Activated T-helper 1 cell treated with anti-CD3 and anti-CD28 coated beads, Interleukin-12 subunit alpha, Interleukin-12 subunit beta, Interleukin-2, Interleukin-4 antibody, amounts not matched to agents 30 ng/mL and 10 ng/mL and 1 ng/mL, durations not matched to agents 14 hours and 24 hours and 36 hours (primary cell): Measurements from ENCODE around the gene BCAS1. TPM values are rescaled to one million over a fixed set of nuclear protein-coding genes. Genes with fewer than 3 reads are reported as not detected.

Experiments
- DNase-seq: peaks from one replicate; pipeline ENCODE4 v3.0.0; 2021; ENCODE audit warnings: low spot score
- H3K27ac Mint-ChIP-seq: one replicate; pipeline ENCODE4 v1.8.0; 2021; ENCODE audit warnings: mild to moderate bottlenecking, mixed read lengths
- H3K27me3 Mint-ChIP-seq: one replicate; pipeline ENCODE4 v1.8.0; 2022; ENCODE audit warnings: mild to moderate bottlenecking, moderate library complexity, mixed read lengths; ENCODE audit not compliant: insufficient read depth
- H3K36me3 Mint-ChIP-seq: one replicate; pipeline ENCODE4 v1.8.0; 2021; ENCODE audit warnings: low read depth, mixed read lengths
- H3K4me1 Mint-ChIP-seq: one replicate; pipeline ENCODE4 v1.8.0; 2021; ENCODE audit warnings: low read depth, mixed read lengths
- H3K4me3 Mint-ChIP-seq: one replicate; pipeline ENCODE4 v1.8.0; 2021; ENCODE audit warnings: mild to moderate bottlenecking, moderate library complexity, mixed read lengths
- H3K9me3 Mint-ChIP-seq: one replicate; pipeline ENCODE4 v1.8.0; 2021; ENCODE audit warnings: mixed read lengths
- intact Hi-C: fragments of 100-400 bp; cut with micrococcal nuclease; formaldehyde crosslinking; loops from one replicate; pipeline ENCODE4 v1.15.1; 2024
- total RNA-seq: library from RNA; stranded (reverse); gene quantifications from 2 replicates; pipeline ENCODE4 v1.2.3, GENCODE V29; 2022

BCAS1 gene
- total RNA-seq, 1 donor from 2014 or later, result not detected

GRCh38 chr20:54064939-54065338 is 5.5 kb downstream of the BCAS1 start:
- intact Hi-C loops, result loop anchor here (5.0 kb wide), 1 partner anchor 653 kb away; no protein-coding TSS in a partner anchor
- no peaks in the 10 kb centered on the region for H3K36me3 Mint-ChIP-seq
- H3K27ac Mint-ChIP-seq, result no peak overlapping the region
- H3K4me3 Mint-ChIP-seq, result no peak overlapping the region
- H3K9me3 Mint-ChIP-seq, result no peaks in the 10 kb centered on the region
- H3K27me3 Mint-ChIP-seq, result peaks cover 3% of the 10 kb centered on the region
- no peaks in the 10 kb centered on the region for H3K4me1 Mint-ChIP-seq
- no peak for DNase-seq

GRCh38 chr20:54063992-54064676 is 6.3 kb downstream of the BCAS1 start:
- Mint-ChIP-seq H3K36me3 (no peaks in the 10 kb centered on the region), H3K4me3 (no peak overlapping the region), H3K27ac (no peak overlapping the region), H3K4me1 (no peaks in the 10 kb centered on the region), H3K9me3 (no peaks in the 10 kb centered on the region), H3K27me3 (peaks cover 2% of the 10 kb centered on the region)
- intact Hi-C loops, result loop anchor here (2.0 to 5.0 kb wide), 3 partner anchors 121 to 652 kb away; no protein-coding TSS in a partner anchor
- no peak for DNase-seq

GRCh38 chr20:54063580-54063979 is 6.8 kb downstream of the BCAS1 start:
- Mint-ChIP-seq H3K27me3 (peaks cover 2% of the 10 kb centered on the region), H3K9me3 (no peaks in the 10 kb centered on the region), H3K36me3 (no peaks in the 10 kb centered on the region), H3K4me3 (no peak overlapping the region), H3K4me1 (peaks cover 4% of the 10 kb centered on the region), H3K27ac (no peak overlapping the region)
- DNase-seq, result no peak
- intact Hi-C loops, result loop anchor here (2.0 to 5.0 kb wide), 3 partner anchors 121 to 651 kb away; no protein-coding TSS in a partner anchor

- H3K36me3 Mint-ChIP-seq, result no peaks in the 10 kb centered on the region
- no peak overlapping the region for H3K4me3 Mint-ChIP-seq
- intact Hi-C loops, result loop anchor here (2.0 to 5.0 kb wide), 3 partner anchors 120 to 651 kb away; no protein-coding TSS in a partner anchor
- no peaks in the 10 kb centered on the region for H3K9me3 Mint-ChIP-seq
- no peak overlapping the region for H3K27ac Mint-ChIP-seq
- peaks cover 2% of the 10 kb centered on the region for H3K27me3 Mint-ChIP-seq
- DNase-seq, result no peak
- H3K4me1 Mint-ChIP-seq, result peaks cover 9% of the 10 kb centered on the region
Observed at GRCh38 chr20:54062812-54063280, 7.5 kb downstream of the BCAS1 start.

- H3K27me3 Mint-ChIP-seq, result peaks cover 2% of the 10 kb centered on the region
- H3K27ac Mint-ChIP-seq, result no peak overlapping the region
- intact Hi-C loops, result loop anchor here (5.0 kb wide), 1 partner anchor 649 kb away; no protein-coding TSS in a partner anchor
- DNase-seq, result no peak
- peaks cover 9% of the 10 kb centered on the region for H3K4me1 Mint-ChIP-seq
- no peak overlapping the region for H3K4me3 Mint-ChIP-seq
- no peaks in the 10 kb centered on the region for H3K36me3 Mint-ChIP-seq
- H3K9me3 Mint-ChIP-seq, result no peaks in the 10 kb centered on the region
Observed at GRCh38 chr20:54061101-54061881, 9.1 kb downstream of the BCAS1 start.

- Mint-ChIP-seq H3K27me3 (peaks cover 4% of the 10 kb centered on the region), H3K36me3 (no peaks in the 10 kb centered on the region)
Observed at GRCh38 chr20:54059691-54060364, 10.6 kb downstream of the BCAS1 start.

GRCh38 chr20:54058420-54059139 is 11.8 kb downstream of the BCAS1 start:
- intact Hi-C loops, result no loop called here
- no peak for DNase-seq
- peaks cover 9% of the 10 kb centered on the region for H3K4me1 Mint-ChIP-seq
- no peak overlapping the region for H3K27ac Mint-ChIP-seq
- peaks cover 6% of the 10 kb centered on the region for H3K27me3 Mint-ChIP-seq
- H3K9me3 Mint-ChIP-seq, result peaks cover 3% of the 10 kb centered on the region
- H3K4me3 Mint-ChIP-seq, result no peak overlapping the region
- H3K36me3 Mint-ChIP-seq, result no peaks in the 10 kb centered on the region

More at GRCh38 chr20:54059691-54060364, 10.6 kb downstream of the BCAS1 start:
- intact Hi-C loops, result loop anchor here (5.0 kb wide), 1 partner anchor 648 kb away; no protein-coding TSS in a partner anchor
- no peak overlapping the region for H3K4me3 Mint-ChIP-seq
- peaks cover 9% of the 10 kb centered on the region for H3K4me1 Mint-ChIP-seq
- no peak for DNase-seq
- no peak overlapping the region for H3K27ac Mint-ChIP-seq
- H3K9me3 Mint-ChIP-seq, result no peaks in the 10 kb centered on the region

- no peak for DNase-seq
- peaks cover 5% of the 10 kb centered on the region for H3K9me3 Mint-ChIP-seq
- no peaks in the 10 kb centered on the region for H3K36me3 Mint-ChIP-seq
- peaks cover 10% of the 10 kb centered on the region for H3K27me3 Mint-ChIP-seq
- H3K4me3 Mint-ChIP-seq, result no peak overlapping the region
- H3K27ac Mint-ChIP-seq, result no peak overlapping the region
- intact Hi-C loops, result no loop called here
- H3K4me1 Mint-ChIP-seq, result peaks cover 9% of the 10 kb centered on the region
Observed at GRCh38 chr20:54056762-54057639, 13.4 kb downstream of the BCAS1 start.

GRCh38 chr20:54054516-54054915 is 15.9 kb downstream of the BCAS1 start:
- intact Hi-C loops, result no loop called here
- peaks cover 9% of the 10 kb centered on the region for H3K4me1 Mint-ChIP-seq
- H3K9me3 Mint-ChIP-seq, result peaks cover 5% of the 10 kb centered on the region
- no peaks in the 10 kb centered on the region for H3K36me3 Mint-ChIP-seq
- H3K27me3 Mint-ChIP-seq, result peaks cover 12% of the 10 kb centered on the region
- DNase-seq, result no peak
- no peak overlapping the region for H3K27ac Mint-ChIP-seq
- no peak overlapping the region for H3K4me3 Mint-ChIP-seq

GRCh38 chr20:54051068-54051467 is 19.3 kb downstream of the BCAS1 start:
- Mint-ChIP-seq H3K4me3 (no peak overlapping the region), H3K27me3 (peaks cover 12% of the 10 kb centered on the region), H3K27ac (no peak overlapping the region), H3K36me3 (no peaks in the 10 kb centered on the region), H3K9me3 (peaks cover 17% of the 10 kb centered on the region), H3K4me1 (peaks cover 14% of the 10 kb centered on the region)
- DNase-seq, result no peak
- intact Hi-C loops, result no loop called here

GRCh38 chr20:54048891-54049545 is 21.4 kb downstream of the BCAS1 start:
- Mint-ChIP-seq H3K9me3 (peaks cover 25% of the 10 kb centered on the region), H3K27me3 (peaks cover 9% of the 10 kb centered on the region), H3K36me3 (peaks cover 2% of the 10 kb centered on the region), H3K4me3 (no peak overlapping the region), H3K4me1 (peaks cover 19% of the 10 kb centered on the region), H3K27ac (no peak overlapping the region)
- no peak for DNase-seq
- intact Hi-C loops, result no loop called here
